Measurements from ENCODE around the gene TPGS1.

Gene TPGS1

DNA sequence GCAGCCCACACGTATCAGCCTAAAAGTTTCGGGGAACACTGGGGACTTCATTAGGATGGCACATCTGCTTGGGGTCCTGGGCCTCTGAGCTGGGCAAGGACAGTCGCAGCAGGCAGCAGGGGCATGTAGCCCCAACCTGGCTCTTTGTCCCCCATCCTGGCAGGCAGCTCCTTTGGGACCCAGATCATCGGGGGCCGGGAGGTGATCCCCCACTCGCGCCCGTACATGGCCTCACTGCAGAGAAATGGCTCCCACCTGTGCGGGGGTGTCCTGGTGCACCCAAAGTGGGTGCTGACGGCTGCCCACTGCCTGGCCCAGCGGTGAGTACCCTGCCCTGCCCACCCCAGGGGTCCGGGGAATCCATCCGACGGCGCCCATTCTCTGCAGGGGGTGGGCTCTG, 39.8 kb downstream of the TPGS1 start:
- no peak for DNase-seq (ENCODE audit: low read depth)
- no peak overlapping the region for H3K4me3 ChIP-seq (ENCODE audit: low read depth, low read length)
- TF ChIP-seq, protein P1, sequence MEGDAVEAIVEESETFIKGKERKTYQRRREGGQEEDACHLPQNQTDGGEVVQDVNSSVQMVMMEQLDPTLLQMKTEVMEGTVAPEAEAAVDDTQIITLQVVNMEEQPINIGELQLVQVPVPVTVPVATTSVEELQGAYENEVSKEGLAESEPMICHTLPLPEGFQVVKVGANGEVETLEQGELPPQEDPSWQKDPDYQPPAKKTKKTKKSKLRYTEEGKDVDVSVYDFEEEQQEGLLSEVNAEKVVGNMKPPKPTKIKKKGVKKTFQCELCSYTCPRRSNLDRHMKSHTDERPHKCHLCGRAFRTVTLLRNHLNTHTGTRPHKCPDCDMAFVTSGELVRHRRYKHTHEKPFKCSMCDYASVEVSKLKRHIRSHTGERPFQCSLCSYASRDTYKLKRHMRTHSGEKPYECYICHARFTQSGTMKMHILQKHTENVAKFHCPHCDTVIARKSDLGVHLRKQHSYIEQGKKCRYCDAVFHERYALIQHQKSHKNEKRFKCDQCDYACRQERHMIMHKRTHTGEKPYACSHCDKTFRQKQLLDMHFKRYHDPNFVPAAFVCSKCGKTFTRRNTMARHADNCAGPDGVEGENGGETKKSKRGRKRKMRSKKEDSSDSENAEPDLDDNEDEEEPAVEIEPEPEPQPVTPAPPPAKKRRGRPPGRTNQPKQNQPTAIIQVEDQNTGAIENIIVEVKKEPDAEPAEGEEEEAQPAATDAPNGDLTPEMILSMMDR (IDR thresholded peaks at IDR 0.05; ENCODE audit: insufficient read depth, low read depth, low read length, missing control alignments) = no peak

DNA sequence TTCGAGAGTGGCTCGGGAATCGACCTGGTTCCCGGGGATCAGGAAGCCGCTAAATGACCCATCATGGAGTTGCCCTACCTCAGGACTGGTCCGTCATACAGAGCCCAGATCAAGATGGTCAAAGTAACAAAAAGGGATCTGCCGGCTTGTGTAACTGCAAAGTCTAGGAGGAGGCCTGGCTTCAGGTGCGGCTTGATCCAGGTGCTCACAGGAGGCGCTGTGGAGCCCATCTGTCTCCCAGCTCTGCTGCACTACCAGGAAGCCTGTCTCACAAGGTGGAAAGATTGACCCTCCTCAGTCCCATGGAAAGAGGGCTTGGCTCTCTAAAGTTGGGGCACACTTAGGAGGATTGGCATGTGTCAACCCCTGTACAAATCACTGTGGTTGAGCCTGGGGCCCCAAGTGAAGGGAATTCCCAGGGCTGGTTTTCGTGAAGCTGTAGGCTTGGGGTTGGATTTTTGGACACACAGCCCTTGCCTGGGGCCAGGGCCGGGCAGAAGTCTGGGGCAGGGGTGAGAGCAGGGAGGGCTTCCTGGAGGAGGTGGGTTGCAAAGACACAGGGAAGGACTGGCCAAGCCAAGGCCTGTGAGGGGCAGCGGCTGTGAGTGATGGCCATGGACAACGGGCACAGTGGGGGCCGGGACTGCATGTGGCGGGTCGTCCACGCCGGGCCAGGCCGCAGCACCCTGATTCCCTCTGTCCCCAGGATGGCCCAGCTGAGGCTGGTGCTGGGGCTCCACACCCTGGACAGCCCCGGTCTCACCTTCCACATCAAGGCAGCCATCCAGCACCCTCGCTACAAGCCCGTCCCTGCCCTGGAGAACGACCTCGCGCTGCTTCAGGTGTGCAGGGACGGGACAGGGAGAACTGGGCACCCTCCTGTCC, 40.8 kb downstream of the TPGS1 start:
- TF ChIP-seq, protein P1 (IDR thresholded peaks at IDR 0.05; ENCODE audit: insufficient read depth, low read depth, low read length, missing control alignments) = no peak
- no peak overlapping the region for H3K4me3 ChIP-seq (ENCODE audit: low read depth, low read length)
- no peak for DNase-seq (ENCODE audit: low read depth)

DNA sequence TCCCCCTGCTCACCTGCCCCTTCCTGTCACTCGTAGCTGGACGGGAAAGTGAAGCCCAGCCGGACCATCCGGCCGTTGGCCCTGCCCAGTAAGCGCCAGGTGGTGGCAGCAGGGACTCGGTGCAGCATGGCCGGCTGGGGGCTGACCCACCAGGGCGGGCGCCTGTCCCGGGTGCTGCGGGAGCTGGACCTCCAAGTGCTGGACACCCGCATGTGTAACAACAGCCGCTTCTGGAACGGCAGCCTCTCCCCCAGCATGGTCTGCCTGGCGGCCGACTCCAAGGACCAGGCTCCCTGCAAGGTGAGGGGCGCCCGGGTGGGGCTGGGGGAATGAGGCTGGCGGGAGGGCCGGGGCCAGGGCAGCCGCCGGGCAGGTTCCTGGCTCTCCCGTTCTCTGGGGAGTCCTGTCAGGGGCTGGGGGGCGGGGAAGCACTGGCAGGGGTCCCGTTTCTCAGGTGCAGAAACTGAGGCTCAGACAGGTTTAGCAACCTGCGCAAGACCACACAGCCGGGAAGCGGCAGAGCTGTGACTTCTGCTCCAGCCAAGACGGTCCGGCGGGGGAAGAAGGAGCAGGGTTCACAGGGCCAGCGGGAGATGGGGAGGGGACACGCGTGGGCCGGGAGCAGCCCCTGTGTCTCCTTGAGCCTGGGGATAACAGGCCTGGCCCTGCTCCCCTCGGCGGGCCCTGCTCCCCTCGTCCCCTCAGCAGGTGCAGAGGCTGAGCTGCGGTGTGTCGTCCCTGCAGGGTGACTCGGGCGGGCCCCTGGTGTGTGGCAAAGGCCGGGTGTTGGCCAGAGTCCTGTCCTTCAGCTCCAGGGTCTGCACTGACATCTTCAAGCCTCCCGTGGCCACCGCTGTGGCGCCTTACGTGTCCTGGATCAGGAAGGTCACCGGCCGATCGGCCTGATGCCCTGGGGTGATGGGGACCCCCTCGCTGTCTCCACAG, 41.9 kb downstream of the TPGS1 start:
- H3K4me3 ChIP-seq (ENCODE audit: low read depth, low read length) = no peak overlapping the region
- TF ChIP-seq, protein P1 (IDR thresholded peaks at IDR 0.05; ENCODE audit: insufficient read depth, low read depth, low read length, missing control alignments) = no peak
- no peak for DNase-seq (ENCODE audit: low read depth)

DNA sequence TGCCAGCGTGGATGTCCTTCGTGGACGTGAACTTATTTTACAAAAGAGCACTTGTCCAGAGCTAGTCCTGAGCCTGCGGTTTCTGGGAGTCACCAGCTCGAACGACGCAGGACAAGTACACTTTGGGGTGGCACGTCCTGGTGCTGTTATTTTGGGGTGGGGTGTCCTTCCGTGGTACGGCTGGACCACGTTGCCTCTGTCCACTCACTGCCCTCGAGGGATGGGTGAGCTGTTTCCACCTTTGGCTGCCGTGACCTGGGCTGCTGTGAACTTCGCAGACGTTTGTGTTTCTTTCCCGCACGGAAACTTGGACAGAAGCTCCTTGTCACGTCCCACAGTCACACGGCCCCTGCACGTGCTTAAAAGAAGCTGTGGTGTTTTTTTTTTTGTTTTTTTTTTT, 47.5 kb downstream of the TPGS1 start:
- TF ChIP-seq, protein P1 (IDR thresholded peaks at IDR 0.05; ENCODE audit: insufficient read depth, low read depth, low read length, missing control alignments) = no peak
- no peak overlapping the region for H3K4me3 ChIP-seq (ENCODE audit: low read depth, low read length)
- DNase-seq (ENCODE audit: low read depth) = no peak

DNA sequence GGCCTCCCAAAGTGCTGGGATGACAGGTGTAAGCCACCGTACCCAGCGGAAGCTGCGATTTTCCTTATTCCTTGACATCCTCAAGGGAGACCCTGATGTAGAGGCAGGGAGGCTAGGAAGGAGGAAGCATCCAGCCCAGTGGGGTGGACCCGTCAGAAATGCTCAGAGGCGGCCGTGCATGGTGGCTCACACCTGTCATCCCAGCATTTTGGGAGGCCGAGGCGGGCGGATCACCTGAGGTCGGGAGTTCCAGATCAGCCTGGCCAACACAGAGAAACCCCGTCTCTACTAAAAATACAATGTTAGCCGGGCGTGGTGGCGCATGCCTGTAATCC, 48.1 kb downstream of the TPGS1 start:
- no peak overlapping the region for H3K4me3 ChIP-seq (ENCODE audit: low read depth, low read length)
- TF ChIP-seq, protein P1 (IDR thresholded peaks at IDR 0.05; ENCODE audit: insufficient read depth, low read depth, low read length, missing control alignments) = no peak
- DNase-seq (ENCODE audit: low read depth) = no peak

DNA sequence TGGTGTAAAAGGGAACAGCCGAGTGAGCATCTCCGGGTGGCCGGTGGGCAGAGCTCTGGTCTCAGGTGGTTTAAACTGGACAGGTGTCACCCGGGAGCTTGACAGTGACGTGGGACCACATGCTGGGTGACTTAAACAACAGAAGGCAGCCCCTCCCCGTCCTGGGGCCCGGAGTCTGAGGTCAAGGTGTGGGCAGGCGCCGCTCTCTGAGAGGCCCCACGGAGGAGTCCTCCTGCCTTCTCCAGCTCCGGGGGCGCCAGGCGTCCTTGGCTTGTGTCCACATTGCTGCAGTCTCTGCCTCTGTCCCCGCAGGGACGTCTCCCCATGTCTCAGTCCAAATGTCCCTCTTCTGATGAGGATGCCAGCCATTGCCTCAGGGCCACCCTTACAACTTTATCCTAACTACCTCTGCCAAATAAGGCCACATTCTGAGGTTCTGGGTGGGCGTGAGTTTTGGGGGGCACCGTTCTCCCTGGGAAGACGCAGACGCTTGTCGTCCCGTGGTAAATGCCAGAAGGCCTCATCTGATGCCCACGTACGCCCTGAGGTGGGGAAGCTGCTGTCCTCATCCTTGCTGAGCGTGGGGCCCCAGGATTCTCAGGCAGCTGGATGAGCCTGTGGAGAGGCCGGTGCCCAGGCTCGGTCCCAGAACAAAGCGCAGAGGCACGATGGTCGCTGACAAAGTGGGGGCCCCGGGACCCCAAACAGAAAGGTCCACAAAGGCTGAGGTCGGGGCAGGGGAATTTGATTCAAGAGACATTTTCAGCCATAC, 49.5 kb downstream of the TPGS1 start:
- DNase-seq (ENCODE audit: low read depth) = no peak
- TF ChIP-seq, protein P1 (IDR thresholded peaks at IDR 0.05; ENCODE audit: insufficient read depth, low read depth, low read length, missing control alignments) = no peak
- H3K4me3 ChIP-seq (ENCODE audit: low read depth, low read length) = no peak overlapping the region

All from GM12865 (cell line).